ENCODE measurements around the gene RET.

Gene RET

DNA sequence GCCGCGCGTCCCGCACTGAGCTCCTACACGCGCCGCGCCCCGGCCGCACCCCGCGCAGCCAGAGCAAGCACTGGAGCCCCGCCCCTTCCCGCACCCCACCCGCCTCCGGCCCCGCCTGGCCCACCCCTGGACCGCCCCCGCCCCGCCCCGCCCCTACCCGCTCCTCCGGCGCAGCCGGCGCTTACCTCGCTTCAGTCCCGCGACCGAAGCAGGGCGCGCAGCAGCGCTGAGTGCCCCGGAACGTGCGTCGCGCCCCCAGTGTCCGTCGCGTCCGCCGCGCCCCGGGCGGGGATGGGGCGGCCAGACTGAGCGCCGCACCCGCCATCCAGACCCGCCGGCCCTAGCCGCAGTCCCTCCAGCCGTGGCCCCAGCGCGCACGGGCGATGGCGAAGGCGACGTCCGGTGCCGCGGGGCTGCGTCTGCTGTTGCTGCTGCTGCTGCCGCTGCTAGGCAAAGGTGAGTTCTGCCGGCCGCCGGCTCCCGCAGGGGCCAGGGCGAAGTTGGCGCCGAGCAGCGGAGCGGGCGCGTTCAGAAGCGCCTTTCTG is at the start of gene RET:
Gene RET, plus strand, starts transcription at position 194 of the 545 bp plus-strand sequence. Its CDS starts 190 bp downstream, at position 384.
- TF ChIP-seq CTCF (IDR thresholded peaks at IDR 0.05) = no peak
- no peak for DNase-seq (ENCODE audit: low spot score)
- H3K4me3 ChIP-seq = peak within 1 kb of the TSS; percentile 71
- no peak within 1 kb of the TSS for H3K27ac ChIP-seq

GRCh38 chr10:43027331-43027955 is 49.4 kb upstream of the RET start:
- no peak for TF ChIP-seq CTCF (IDR thresholded peaks at IDR 0.05)
- DNase-seq (ENCODE audit: low spot score) = no peak
- Histone ChIP-seq H3K27ac (no peak overlapping the region), H3K4me3 (no peak overlapping the region)

DNA sequence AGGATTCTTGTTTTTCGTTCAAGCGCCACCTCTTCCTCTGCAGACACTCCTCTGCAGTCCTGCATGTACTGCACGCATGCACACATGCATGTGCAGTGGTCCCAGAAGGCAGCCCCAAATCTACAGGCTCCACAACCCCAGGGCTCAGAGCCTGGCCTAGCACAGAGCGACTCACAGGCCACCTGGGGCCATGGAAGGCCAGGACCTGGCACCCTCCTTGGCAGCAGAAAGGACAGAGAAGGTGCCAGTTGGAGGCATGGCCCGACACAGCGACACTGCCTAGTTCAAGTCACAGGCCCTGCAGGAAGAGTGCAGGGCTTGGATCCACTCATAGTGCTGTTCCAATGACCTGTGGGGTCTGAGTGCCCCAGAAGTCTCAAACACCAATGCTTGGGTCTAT is 48.7 kb upstream of the RET start:
- H3K4me3 ChIP-seq = no peak overlapping the region
- no peak for TF ChIP-seq CTCF (IDR thresholded peaks at IDR 0.05)
- no peak overlapping the region for H3K27ac ChIP-seq
- DNase-seq (ENCODE audit: low spot score) = no peak

DNA sequence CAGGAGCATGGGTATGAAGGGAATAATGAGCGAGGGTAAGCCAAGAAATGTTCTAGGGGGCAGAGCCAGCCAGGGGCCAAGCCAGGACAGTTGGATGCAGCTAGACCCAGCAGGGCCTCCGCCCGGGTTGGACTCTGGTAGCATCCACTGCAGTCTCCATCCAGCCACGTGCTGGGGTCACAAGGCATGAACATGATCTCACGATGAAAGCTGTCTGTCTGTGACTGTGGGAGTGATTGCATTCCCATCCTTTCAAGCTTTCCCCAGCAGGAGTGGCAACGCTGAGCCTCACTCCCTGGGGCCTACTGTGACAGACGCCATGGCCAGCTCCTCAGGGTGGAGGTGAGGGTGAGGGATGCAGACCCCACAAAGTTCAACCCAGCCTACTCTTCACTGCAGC is 47.8 kb upstream of the RET start:
- no peak for DNase-seq (ENCODE audit: low spot score)
- no peak for TF ChIP-seq CTCF (IDR thresholded peaks at IDR 0.05)
- Histone ChIP-seq H3K4me3 (no peak overlapping the region), H3K27ac (no peak overlapping the region)

DNA sequence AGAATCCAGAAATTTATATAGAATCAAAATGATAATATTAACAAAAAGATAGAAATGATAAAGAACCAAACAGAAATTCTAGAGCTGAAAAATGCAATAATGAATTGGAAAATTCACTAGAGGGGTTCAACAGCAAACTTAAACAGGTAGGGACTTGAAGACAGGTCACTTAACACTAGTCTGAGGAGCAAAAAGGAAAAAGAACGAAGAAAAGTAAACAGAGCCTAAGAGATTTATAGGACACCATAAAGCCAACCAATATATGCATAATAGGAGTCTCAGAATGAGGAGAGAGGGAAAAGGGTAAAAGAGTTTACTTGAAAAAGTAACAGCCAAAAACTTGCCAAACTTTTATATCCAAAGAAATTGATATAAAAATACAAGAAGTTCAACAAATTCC is 44.3 kb upstream of the RET start:
- DNase-seq (ENCODE audit: low spot score) = no peak
- TF ChIP-seq CTCF (IDR thresholded peaks at IDR 0.05) = no peak
- H3K4me3 ChIP-seq = no peak overlapping the region
- no peak overlapping the region for H3K27ac ChIP-seq

DNA sequence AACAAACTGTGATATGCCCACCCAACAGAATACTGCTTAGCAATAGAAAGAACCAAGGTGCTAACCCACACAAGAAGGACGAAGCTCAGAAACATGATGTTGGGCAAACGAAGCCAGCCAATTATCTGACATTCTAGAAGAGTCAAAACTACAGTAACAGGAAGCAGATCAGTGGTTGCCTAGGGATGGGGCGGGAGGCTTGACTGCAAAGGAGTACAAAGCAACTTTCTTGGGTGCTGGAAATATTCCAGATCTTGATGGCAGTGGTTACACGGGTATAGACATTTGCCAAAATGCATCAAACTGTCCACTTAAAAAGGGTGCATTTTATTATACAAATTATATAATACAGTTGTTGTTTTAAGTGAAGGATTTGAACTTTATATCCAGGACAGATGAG is 41.1 kb upstream of the RET start:
- H3K4me3 ChIP-seq = no peak overlapping the region

More for the DNA sequence above, 41.1 kb upstream of the RET start:
- DNase-seq (ENCODE audit: low spot score) = no peak
- TF ChIP-seq CTCF (IDR thresholded peaks at IDR 0.05) = no peak
- no peak overlapping the region for H3K27ac ChIP-seq

Measured in coronary artery (tissue), 2 donors.